Adipocyte (in vitro differentiated cells): Measurements from ENCODE around the gene EML2.
"Not testable (repeated sequence)": the region's sequence is repeated elsewhere in the genome, so short reads cannot be mapped to it uniquely, and the experiment has no call there.

Experiments used
- DNase-seq: peaks from one replicate; pipeline ENCODE4 v3.0.0-alpha.2; 2015; ENCODE audit warnings: low read depth
- H3K27me3 ChIP-seq: replicated peaks from 2 replicates; pipeline ENCODE4 v1.7.0; 2013; ENCODE audit warnings: mild to moderate bottlenecking, low read length, moderate library complexity; ENCODE audit not compliant: control insufficient read depth, insufficient read depth
- H3K36me3 ChIP-seq: 2 replicates; pipeline ENCODE4 v1.7.0; 2013; ENCODE audit warnings: low read length, mild to moderate bottlenecking, moderate library complexity; ENCODE audit not compliant: control insufficient read depth, insufficient read depth, severe bottlenecking
- H3K4me1 ChIP-seq: 2 replicates; pipeline ENCODE4 v1.7.0; 2013; ENCODE audit warnings: mild to moderate bottlenecking, low read length, moderate library complexity; ENCODE audit not compliant: control insufficient read depth, insufficient read depth
- H3K4me3 ChIP-seq: 2 replicates; pipeline ENCODE4 v1.7.0; 2013; ENCODE audit warnings: mild to moderate bottlenecking, low read length, moderate library complexity
- H3K9ac ChIP-seq: 2 replicates; pipeline ENCODE4 v1.7.0; 2013; ENCODE audit warnings: mild to moderate bottlenecking, low read length, moderate library complexity
- H3K9me3 ChIP-seq: 2 replicates; pipeline ENCODE4 v1.7.0; 2013; ENCODE audit warnings: mild to moderate bottlenecking, low read length, moderate library complexity; ENCODE audit not compliant: control insufficient read depth

Gene EML2, protein sequence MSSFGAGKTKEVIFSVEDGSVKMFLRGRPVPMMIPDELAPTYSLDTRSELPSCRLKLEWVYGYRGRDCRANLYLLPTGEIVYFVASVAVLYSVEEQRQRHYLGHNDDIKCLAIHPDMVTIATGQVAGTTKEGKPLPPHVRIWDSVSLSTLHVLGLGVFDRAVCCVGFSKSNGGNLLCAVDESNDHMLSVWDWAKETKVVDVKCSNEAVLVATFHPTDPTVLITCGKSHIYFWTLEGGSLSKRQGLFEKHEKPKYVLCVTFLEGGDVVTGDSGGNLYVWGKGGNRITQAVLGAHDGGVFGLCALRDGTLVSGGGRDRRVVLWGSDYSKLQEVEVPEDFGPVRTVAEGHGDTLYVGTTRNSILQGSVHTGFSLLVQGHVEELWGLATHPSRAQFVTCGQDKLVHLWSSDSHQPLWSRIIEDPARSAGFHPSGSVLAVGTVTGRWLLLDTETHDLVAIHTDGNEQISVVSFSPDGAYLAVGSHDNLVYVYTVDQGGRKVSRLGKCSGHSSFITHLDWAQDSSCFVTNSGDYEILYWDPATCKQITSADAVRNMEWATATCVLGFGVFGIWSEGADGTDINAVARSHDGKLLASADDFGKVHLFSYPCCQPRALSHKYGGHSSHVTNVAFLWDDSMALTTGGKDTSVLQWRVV

DNA sequence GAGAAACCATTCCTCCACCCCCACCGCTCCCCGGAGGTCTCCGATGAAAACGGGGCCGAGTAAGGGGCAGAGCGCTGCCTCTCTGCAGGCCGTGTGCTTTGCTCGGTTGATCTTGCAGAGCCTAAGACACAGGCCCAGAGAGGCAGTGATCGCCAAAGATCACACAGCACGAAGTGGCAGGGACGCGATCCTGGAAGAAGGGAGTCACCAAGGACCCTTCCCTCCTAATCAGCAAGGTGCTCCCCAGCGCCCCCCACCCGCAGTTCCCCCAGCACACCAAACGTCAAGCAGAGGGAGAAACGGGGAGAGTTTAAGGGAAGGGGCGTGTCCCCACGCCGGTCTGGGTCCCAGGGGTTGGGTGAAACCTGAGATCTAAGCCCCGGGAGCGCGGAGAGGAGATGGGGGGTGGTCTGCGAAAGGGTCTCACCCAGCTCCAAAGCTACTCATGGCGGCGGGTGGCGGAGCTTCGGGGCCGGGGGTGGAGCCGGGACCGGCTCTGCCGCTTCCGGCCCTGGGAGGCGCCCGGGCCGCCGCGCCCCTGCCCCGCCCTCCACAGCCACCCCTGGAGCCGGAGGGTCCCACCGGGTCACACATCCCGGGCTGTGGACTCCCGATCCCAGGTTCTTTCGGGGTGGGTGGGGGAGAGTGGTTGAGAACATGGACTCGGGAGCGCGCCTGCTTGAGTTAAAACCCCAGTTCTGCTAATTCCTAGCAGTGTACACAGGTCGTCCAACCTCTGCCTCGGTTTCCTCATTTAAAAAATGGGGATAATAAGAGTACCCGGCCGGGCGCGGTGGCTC is at the start of gene EML2:
TSS of gene EML2 (minus strand) at position 468 of the 800 bp plus-strand sequence. CDS start at position 447, 21 bp downstream.
- peak within 1 kb of the TSS; percentile 94 for H3K4me3 ChIP-seq
- DNase-seq: peak; percentile 58

DNA sequence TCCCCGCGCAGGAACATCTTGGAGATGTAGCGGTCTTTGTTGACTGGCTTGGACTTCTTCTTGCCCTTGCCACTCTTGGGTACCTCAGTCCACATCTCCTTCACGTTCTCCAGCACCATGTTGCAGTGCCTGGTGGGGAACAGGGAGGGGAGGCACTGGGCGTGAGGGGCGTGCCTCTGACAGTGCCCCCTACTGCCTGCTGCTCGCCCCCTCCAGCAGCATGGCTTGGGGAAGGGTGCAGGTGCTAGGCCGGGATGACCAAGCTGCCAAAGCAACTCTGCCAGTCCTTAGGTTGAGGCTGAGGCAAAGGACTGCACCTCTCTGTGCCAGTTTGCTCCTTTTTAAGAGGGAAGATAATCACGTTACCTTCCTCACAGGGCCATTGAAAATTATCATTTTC is 48.4 kb upstream of the EML2 start:
- peaks cover 6% of the 10 kb centered on the region for H3K4me1 ChIP-seq
- H3K9ac ChIP-seq: no peak overlapping the region
- H3K9me3 ChIP-seq: no peaks in the 10 kb centered on the region
- no peak overlapping the region for H3K4me3 ChIP-seq
- DNase-seq: no peak
- H3K36me3 ChIP-seq: peaks cover 40% of the 10 kb centered on the region
- H3K27me3 ChIP-seq: no peaks in the 10 kb centered on the region

More for the DNA sequence above, at the start of gene EML2:
- Histone ChIP-seq H3K4me1 (peaks cover 21% of the 10 kb centered on the region), H3K36me3 (no peaks in the 10 kb centered on the region), H3K27me3 (peaks cover 3% of the 10 kb centered on the region), H3K9me3 (no peaks in the 10 kb centered on the region), H3K9ac (peak within 1 kb of the TSS; percentile 90)

DNA sequence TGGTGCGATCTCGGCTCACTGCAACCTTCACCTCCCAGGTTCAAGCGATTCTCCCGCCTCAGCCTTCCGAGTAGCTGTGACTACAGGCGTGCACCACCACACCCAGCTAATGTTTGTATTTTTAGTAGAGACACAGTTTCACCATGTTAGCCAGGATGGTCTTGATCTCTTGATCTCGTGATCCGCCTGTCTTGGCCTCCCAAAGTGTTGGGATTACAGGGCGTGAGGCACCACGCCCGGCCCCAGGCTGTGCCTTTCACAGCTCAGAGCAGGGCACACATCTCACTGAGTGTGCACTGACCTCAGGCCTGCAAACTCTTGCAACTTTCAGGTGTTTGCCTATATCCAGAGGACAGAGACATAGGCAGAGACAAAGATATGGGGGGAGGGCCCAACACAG is 45.8 kb upstream of the EML2 start:
- not testable (repeated sequence) for DNase-seq, H3K4me1 ChIP-seq

DNA sequence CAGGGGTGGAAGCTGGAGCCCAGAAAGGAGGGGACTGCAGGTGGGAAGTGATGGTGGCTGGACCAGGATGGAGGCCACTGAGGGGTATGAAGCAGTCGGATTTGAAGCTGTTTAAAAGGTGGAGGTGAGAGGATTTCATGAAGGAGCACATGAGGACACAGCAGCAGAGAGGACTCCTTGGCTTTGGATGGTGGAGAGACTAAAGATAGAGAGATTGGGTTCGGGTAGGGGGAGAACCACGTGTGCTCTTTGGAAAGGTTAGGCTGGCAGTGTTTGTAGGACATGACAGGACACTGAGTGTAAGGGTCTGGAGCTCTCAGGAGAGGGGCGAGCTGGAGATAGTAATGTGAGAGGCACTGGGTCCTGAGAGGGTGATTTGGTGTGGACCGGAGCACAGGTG is 43.7 kb upstream of the EML2 start:
- no peak for DNase-seq
- Histone ChIP-seq H3K9ac (no peak overlapping the region), H3K36me3 (peaks cover 32% of the 10 kb centered on the region), H3K9me3 (no peaks in the 10 kb centered on the region), H3K4me3 (no peak overlapping the region), H3K27me3 (peaks cover 3% of the 10 kb centered on the region), H3K4me1 (peaks cover 4% of the 10 kb centered on the region)

More for the DNA sequence above, 45.8 kb upstream of the EML2 start:
- not testable (repeated sequence) for H3K9ac ChIP-seq, H3K9me3 ChIP-seq, H3K27me3 ChIP-seq, H3K4me3 ChIP-seq
- H3K36me3 ChIP-seq: peaks cover 40% of the 10 kb centered on the region

DNA sequence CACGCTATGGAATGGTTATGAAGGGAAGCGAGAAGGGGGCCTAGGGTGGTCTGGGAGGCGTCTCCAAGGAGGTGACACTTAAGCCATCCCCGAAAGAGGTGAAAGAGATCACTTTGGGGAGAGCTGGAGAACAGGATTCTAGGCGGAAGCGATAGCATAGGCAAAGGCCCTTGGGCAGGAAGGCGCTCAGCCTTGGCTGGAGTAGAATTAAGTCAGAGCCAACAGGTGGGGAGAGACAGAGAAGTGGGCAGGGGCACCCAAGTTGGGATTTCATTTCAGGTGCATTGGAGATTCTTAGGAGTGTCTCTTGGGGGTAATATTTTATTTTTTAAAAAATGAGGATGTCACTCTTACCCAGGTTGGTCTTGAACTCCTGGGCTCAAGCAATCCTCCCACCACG is 42.9 kb upstream of the EML2 start:
- peak overlapping the region; percentile 58 for H3K9ac ChIP-seq
- peaks cover 24% of the 10 kb centered on the region for H3K36me3 ChIP-seq
- H3K4me1 ChIP-seq: peaks cover 9% of the 10 kb centered on the region
- peaks cover 9% of the 10 kb centered on the region for H3K27me3 ChIP-seq
- no peaks in the 10 kb centered on the region for H3K9me3 ChIP-seq
- no peak overlapping the region for H3K4me3 ChIP-seq
- DNase-seq: no peak

DNA sequence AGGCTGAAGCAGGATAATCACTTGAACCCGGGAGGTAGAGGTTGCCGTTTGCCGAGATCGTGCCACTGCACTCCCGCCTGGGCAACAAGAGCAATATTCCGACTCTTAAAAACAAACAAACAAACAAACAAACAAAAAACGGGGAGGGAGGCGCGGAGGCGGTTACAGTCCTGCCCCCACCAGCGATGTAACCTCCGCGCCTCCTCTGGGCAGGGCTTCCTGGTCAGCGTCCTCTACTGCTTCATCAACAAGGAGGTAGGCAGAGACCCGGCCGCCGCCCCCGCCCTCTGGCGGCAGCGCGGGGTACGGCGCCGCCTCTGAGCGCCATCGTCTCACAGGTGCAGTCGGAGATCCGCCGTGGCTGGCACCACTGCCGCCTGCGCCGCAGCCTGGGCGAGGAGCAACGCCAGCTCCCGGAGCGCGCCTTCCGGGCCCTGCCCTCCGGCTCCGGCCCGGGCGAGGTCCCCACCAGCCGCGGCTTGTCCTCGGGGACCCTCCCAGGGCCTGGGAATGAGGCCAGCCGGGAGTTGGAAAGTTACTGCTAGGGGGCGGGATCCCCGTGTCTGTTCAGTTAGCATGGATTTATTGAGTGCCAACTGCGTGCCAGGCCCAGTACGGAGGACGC is 42.3 kb upstream of the EML2 start:
- no peaks in the 10 kb centered on the region for H3K9me3 ChIP-seq
- peaks cover 20% of the 10 kb centered on the region for H3K36me3 ChIP-seq
- peak overlapping the region; percentile 58 for H3K9ac ChIP-seq
- peaks cover 9% of the 10 kb centered on the region for H3K4me1 ChIP-seq
- peak; percentile 90 for DNase-seq
- peaks cover 14% of the 10 kb centered on the region for H3K27me3 ChIP-seq
- peak overlapping the region; percentile 77 for H3K4me3 ChIP-seq

DNA sequence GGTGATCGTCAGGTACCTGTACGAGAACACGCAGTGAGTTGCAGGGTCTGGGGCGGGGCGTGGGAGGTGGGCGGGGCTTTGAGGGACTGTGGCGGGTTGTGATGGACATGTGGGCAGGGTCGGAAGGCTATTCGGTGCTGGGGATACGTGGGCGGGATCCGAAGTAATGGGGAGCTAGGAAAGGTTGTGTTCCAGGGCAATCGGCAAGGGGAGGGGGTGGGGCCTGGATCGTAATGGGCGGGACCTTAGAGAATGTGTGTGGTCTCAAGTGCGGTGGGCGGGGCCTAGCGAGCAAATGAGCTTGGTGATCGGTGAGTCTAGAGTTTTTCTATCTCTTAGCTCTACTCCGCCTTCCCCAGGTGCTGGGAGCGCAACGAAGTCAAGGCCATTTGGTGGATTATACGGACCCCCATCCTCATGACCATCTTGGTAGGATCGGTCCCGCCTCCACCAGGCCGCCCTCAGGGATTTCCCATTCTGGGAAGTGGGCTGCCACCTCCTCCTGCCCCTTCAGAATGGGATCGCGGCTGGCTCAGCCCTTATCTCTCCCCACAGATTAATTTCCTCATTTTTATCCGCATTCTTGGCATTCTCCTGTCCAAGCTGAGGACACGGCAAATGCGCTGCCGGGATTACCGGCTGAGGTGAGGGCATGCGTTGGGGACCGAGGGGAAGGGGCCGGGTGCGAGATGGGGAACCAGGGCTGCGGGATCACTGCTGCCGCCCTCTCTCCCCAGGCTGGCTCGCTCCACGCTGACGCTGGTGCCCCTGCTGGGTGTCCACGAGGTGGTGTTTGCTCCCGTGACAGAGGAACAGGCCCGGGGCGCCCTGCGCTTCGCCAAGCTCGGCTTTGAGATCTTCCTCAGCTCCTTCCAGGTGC is 38.4 kb upstream of the EML2 start:
- H3K9me3 ChIP-seq: no peaks in the 10 kb centered on the region
- no peak overlapping the region for H3K4me3 ChIP-seq
- DNase-seq: peak; percentile 63
- no peak overlapping the region for H3K9ac ChIP-seq
- H3K36me3 ChIP-seq: no peaks in the 10 kb centered on the region
- peaks cover 9% of the 10 kb centered on the region for H3K4me1 ChIP-seq
- H3K27me3 ChIP-seq: peaks cover 24% of the 10 kb centered on the region

DNA sequence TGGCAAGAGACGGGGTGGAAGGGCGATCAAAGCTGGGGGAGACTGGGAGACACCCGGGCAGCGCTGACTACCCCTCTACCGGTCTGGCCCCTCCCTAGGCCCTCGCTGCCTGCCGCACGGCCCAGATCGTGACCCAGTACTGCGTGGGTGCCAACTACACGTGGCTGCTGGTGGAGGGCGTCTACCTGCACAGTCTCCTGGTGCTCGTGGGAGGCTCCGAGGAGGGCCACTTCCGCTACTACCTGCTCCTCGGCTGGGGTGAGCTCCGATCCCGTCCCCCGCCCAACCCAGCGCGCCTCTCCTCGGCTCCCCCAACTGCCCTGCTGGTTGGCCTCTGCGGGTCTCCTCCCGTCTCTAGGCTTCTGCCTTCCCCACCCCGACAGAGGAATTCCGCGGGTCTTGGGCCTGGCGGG is 37.7 kb upstream of the EML2 start:
- H3K4me3 ChIP-seq: no peak overlapping the region
- no peaks in the 10 kb centered on the region for H3K36me3 ChIP-seq
- no peaks in the 10 kb centered on the region for H3K9me3 ChIP-seq
- no peak for DNase-seq
- H3K9ac ChIP-seq: no peak overlapping the region
- H3K4me1 ChIP-seq: peaks cover 6% of the 10 kb centered on the region
- peaks cover 24% of the 10 kb centered on the region for H3K27me3 ChIP-seq

DNA sequence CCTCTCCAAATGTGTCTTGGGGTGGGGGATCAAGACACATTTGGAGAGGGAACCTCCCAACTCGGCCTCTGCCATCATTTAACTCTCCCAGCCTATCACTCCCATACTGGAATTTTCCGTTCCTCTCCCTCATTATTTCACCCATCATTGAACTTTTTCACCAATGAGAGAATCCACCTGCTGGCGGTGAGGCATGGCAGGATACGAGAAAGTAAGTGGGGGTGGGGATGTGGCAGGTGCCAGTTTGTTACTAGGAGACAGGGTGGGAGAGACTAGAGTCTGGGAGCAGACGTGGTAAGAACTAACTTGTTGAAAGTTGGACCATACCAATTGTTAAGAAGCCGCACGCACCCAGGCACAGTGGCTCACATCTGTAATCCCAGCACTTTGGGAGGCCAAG is 35.7 kb upstream of the EML2 start:
- Histone ChIP-seq H3K27me3 (peaks cover 38% of the 10 kb centered on the region), H3K9ac (no peak overlapping the region), H3K36me3 (no peaks in the 10 kb centered on the region), H3K9me3 (no peaks in the 10 kb centered on the region), H3K4me1 (peaks cover 6% of the 10 kb centered on the region), H3K4me3 (no peak overlapping the region)
- DNase-seq: no peak

DNA sequence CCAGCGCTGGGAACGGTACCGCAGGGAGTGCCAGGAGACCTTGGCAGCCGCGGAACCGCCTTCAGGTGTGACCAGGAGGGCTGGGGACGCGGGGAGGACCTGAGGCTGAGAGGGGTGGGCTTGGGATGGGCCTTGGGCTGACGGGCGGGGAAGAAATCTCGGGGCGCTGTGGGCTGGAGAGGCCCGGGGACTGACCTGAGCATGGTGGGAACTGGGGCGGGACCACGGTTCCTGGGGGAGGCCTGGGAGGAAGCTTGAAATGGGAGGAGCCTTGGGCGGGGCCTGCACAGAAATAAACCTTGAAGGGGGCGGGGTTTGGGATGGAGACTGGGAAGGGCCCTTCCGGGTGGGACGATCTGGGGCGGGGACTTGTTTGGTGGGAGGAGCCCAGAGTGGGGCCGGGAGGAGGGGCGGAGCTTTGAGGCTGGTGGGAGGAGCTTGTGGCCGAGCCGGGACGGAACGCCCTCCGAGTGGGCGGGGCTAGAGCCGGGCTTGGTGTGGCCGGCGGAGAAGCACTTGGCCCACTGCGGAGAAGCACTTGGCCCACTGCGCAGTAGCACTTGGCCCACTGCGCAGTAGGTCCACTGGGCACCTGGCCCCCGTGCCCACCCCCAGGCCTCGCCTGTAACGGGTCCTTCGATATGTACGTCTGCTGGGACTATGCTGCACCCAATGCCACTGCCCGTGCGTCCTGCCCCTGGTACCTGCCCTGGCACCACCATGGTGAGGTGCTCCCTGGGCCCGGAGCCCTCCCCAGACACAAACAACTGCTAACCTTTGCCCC is 31.7 kb upstream of the EML2 start:
- Histone ChIP-seq H3K36me3 (no peaks in the 10 kb centered on the region), H3K4me3 (no peak overlapping the region), H3K4me1 (peaks cover 14% of the 10 kb centered on the region), H3K9me3 (no peaks in the 10 kb centered on the region), H3K27me3 (peaks cover 31% of the 10 kb centered on the region), H3K9ac (no peak overlapping the region)
- DNase-seq: peak; percentile 87
